IMR-90 (cell line): Measurements from ENCODE around the gene HEY2.

ENCODE experiments used
- BHLHE40 ChIP-seq: fragments of 150-350 bp; IDR thresholded peaks from 2 replicates; pipeline ENCODE4 v1.6.1; 2016; ENCODE audit warnings: mild to moderate bottlenecking, low read depth, low read length
- CEBPB ChIP-seq: IDR thresholded peaks from 2 replicates; pipeline ENCODE4 v1.6.1; 2012; ENCODE audit warnings: low read depth, low read length, improper control_type of control experiment
- CTCF ChIP-seq: conservative IDR thresholded peaks from 2 replicates; pipeline ENCODE4 v1.5.1; 2012; ENCODE audit warnings: mild to moderate bottlenecking, low read depth, low read length, improper control_type of control experiment
- ELK1 ChIP-seq: fragments of 150-350 bp; IDR thresholded peaks from 2 replicates; pipeline ENCODE4 v1.6.1; 2016; ENCODE audit warnings: low read depth, mild to moderate bottlenecking, low read length, moderate library complexity, borderline replicate concordance
- FOS ChIP-seq: fragments of 150-350 bp; IDR thresholded peaks from 2 replicates; pipeline ENCODE4 v1.6.1; 2016; ENCODE audit warnings: low read depth, low read length
- MAFK ChIP-seq: IDR thresholded peaks from 2 replicates; pipeline ENCODE4 v1.6.1; 2012; ENCODE audit warnings: low read depth, low read length, improper control_type of control experiment
- MAZ ChIP-seq: IDR thresholded peaks from 2 replicates; pipeline ENCODE4 v1.6.1; 2012; ENCODE audit warnings: low read depth, mild to moderate bottlenecking, low read length, improper control_type of control experiment, moderate library complexity, borderline replicate concordance
- MXI1 ChIP-seq: IDR thresholded peaks from 2 replicates; pipeline ENCODE4 v1.6.1; 2012; ENCODE audit warnings: low read depth, mild to moderate bottlenecking, low read length, moderate library complexity, borderline replicate concordance
- NFE2L2 ChIP-seq: fragments of 150-350 bp; IDR thresholded peaks from 2 replicates; pipeline ENCODE4 v1.6.1; 2016; ENCODE audit warnings: low read depth, mild to moderate bottlenecking, low read length
- POLR2A ChIP-seq: IDR thresholded peaks from 2 replicates; pipeline ENCODE4 v1.6.1; 2012; ENCODE audit warnings: mild to moderate bottlenecking, low read depth, low read length
- RAD21 ChIP-seq: IDR thresholded peaks from 2 replicates; pipeline ENCODE4 v1.6.1; 2012; ENCODE audit warnings: low read length, improper control_type of control experiment
- RFX5 ChIP-seq: IDR thresholded peaks from 2 replicates; pipeline ENCODE4 v1.8.0; 2012; ENCODE audit warnings: low read depth, mild to moderate bottlenecking, low read length, moderate library complexity
- SMC3 ChIP-seq: fragments of 150-350 bp; IDR thresholded peaks from 2 replicates; pipeline ENCODE4 v1.6.1; 2016; ENCODE audit warnings: low read depth, mild to moderate bottlenecking, antibody characterized with exemption, low read length, moderate library complexity
- USF2 ChIP-seq: fragments of 150-350 bp; IDR thresholded peaks from 2 replicates; pipeline ENCODE4 v1.6.1; 2017; ENCODE audit warnings: mild to moderate bottlenecking, antibody characterized with exemption, low read length, low read depth

- TF ChIP-seq CTCF (no peak), SMC3 (no peak), CEBPB (no peak), RAD21 (no peak), NFE2L2 (no peak), POLR2A (no peak), USF2 (no peak), MXI1 (no peak), ELK1 (no peak), RFX5 (no peak), BHLHE40 (no peak), MAFK (no peak), MAZ (no peak), FOS (no peak)
These were observed 20.7 kb upstream of the HEY2 start for GRCh38 chr6:125728739-125729138.
